Endothelial cell of umbilical vein (primary cell): ENCODE data around the gene OCIAD1. TPM values are rescaled to one million over a fixed set of nuclear protein-coding genes. Genes with fewer than 3 reads are reported as not detected.

Experiments
- BruUV-seq: library from RNA; stranded (reverse); fragments of 400-500 nt; replicated peaks from 2 replicates; lab custom pipeline; 2021; lab: Mats Ljungman, UMichigan
- CTCF ChIA-PET: fragments of 300-600, 350-600 bp; sonication (Branson Sonifier 250); formaldehyde crosslinking; loops from one replicate; lab custom pipeline; 2021; ENCODE audit warnings: antibody characterized with exemption, inconsistent platforms; lab: Charles Lee
- POLR2A ChIA-PET: fragments of 300-600, 350-600 bp; sonication (Branson Sonifier 250); formaldehyde crosslinking; loops from one replicate; lab custom pipeline; 2021; ENCODE audit warnings: antibody characterized with exemption, inconsistent platforms; lab: Charles Lee
- DNase-seq: peaks from one replicate; pipeline ENCODE4 v3.0.0-alpha.2; 2011; ENCODE audit warnings: low read depth, low spot score
- FAIRE-seq: peaks from 2 replicates; lab custom pipeline; 2011; peaks lifted over from hg19 to GRCh38; lab: Jason Lieb, UNC
- H2AFZ ChIP-seq: 2 replicates; pipeline ENCODE4 v1.6.0; 2012; ENCODE audit warnings: low read depth, low read length, control low read depth, inconsistent platforms
- H3K27ac ChIP-seq: 2 replicates; pipeline ENCODE4 v1.5.1; 2011; ENCODE audit warnings: low read depth, mild to moderate bottlenecking, control low read depth, low read length, moderate library complexity; ENCODE audit not compliant: insufficient read depth
- H3K27me3 ChIP-seq, 2 experiments: 2 replicates each; pipeline versions ENCODE4 v1.6.0 to v1.6.1; 2011; ENCODE audit warnings: low read length in 2 of 2, mixed read lengths in 1 of 2; ENCODE audit not compliant: control insufficient read depth in 2 of 2, insufficient read depth in 2 of 2
- H3K36me3 ChIP-seq, 2 experiments: 2 replicates in 1 of 2; 3 replicates in 1 of 2; pipeline ENCODE4 v1.5.1; 2011; ENCODE audit warnings: low read length in 2 of 2, mild to moderate bottlenecking in 1 of 2, moderate library complexity in 1 of 2; ENCODE audit not compliant: control insufficient read depth in 2 of 2, insufficient read depth in 2 of 2; ENCODE audit errors: extremely low read depth in 1 of 2
- H3K4me1 ChIP-seq: 3 replicates; pipeline ENCODE4 v1.5.1; 2011; ENCODE audit warnings: mild to moderate bottlenecking, low read length; ENCODE audit not compliant: control insufficient read depth, insufficient read depth; ENCODE audit errors: extremely low read depth
- H3K4me2 ChIP-seq: 2 replicates; pipeline ENCODE4 v1.6.1; 2011; ENCODE audit warnings: low read length, control low read depth, mixed read lengths; ENCODE audit not compliant: insufficient read depth
- H3K4me3 ChIP-seq, 3 experiments: fragments of 200-600 bp in 1 of 3; sonication (generic), shearing (Covaris generic) in 1 of 3; replicated peaks in 1 of 3; 2 replicates each; pipeline ENCODE4 v1.5.1; 2011 to 2016; ENCODE audit warnings: control low read depth in 3 of 3, low read length in 3 of 3, mild to moderate bottlenecking in 2 of 3, inconsistent platforms in 1 of 3, low read depth in 1 of 3, moderate library complexity in 1 of 3; ENCODE audit not compliant: insufficient read depth in 1 of 3
- H3K79me2 ChIP-seq: 2 replicates; pipeline ENCODE4 v1.6.0; 2012; ENCODE audit warnings: low read length, inconsistent platforms; ENCODE audit not compliant: control insufficient read depth, insufficient read depth
- H3K9ac ChIP-seq: replicated peaks from 2 replicates; pipeline ENCODE3; 2011; ENCODE audit warnings: low read length, control low read depth; ENCODE audit not compliant: insufficient read depth; ENCODE audit errors: extremely low read depth
- H3K9me1 ChIP-seq: replicated peaks from 3 replicates; pipeline ENCODE4 v1.6.0; 2011; ENCODE audit warnings: mild to moderate bottlenecking, low read length; ENCODE audit not compliant: control insufficient read depth, insufficient read depth; ENCODE audit errors: extremely low read depth
- H3K9me3 ChIP-seq: replicated peaks from 2 replicates; pipeline ENCODE4 v1.5.1; 2012; ENCODE audit warnings: low read length, inconsistent platforms; ENCODE audit not compliant: control insufficient read depth, insufficient read depth
- H4K20me1 ChIP-seq: replicated peaks from 2 replicates; pipeline ENCODE3; 2011; ENCODE audit warnings: mild to moderate bottlenecking, low read length; ENCODE audit not compliant: control insufficient read depth, insufficient read depth; ENCODE audit errors: extremely low read depth
- CTCF ChIP-seq, 2 donors: IDR thresholded peaks; 1 replicate in 1 of 2; 2 replicates in 1 of 2; pipeline ENCODE4 v1.5.1; 2011; ENCODE audit warnings: low read length in 2 of 2, mild to moderate bottlenecking in 2 of 2, moderate library complexity in 2 of 2, control low read depth in 1 of 2, inconsistent platforms in 1 of 2, low read depth in 1 of 2; ENCODE audit not compliant: insufficient read depth in 1 of 2; ENCODE audit errors: extremely low read depth in 1 of 2
- EZH2 ChIP-seq: IDR thresholded peaks from 2 replicates; pipeline ENCODE4 v1.6.1; 2012; ENCODE audit warnings: borderline replicate concordance, low read depth, mild to moderate bottlenecking, moderate library complexity, low read length, inconsistent platforms; ENCODE audit not compliant: severe bottlenecking
- FOS ChIP-seq: IDR thresholded peaks from 2 replicates; pipeline ENCODE4 v1.6.1; 2011; ENCODE audit warnings: mild to moderate bottlenecking, low read length, moderate library complexity, borderline replicate concordance; ENCODE audit not compliant: insufficient read depth
- JUN ChIP-seq: IDR thresholded peaks from 2 replicates; pipeline ENCODE4 v1.6.1; 2011; ENCODE audit warnings: borderline replicate concordance, low read depth; ENCODE audit not compliant: insufficient read length, insufficient read depth
- MAX ChIP-seq: IDR thresholded peaks from 2 replicates; pipeline ENCODE4 v1.6.1; 2011; ENCODE audit not compliant: insufficient read depth, insufficient read length
- MYC ChIP-seq: IDR thresholded peaks from one replicate; pipeline ENCODE4 v1.6.1; 2011; ENCODE audit warnings: mild to moderate bottlenecking, low read depth, low read length
- POLR2A ChIP-seq: IDR thresholded peaks from 2 replicates; pipeline ENCODE4 v1.6.1; 2012; ENCODE audit warnings: low read depth, mild to moderate bottlenecking, control low read depth, low read length
- dilution Hi-C: fragments of 300-500 bp; cut with MboI; formaldehyde crosslinking; loops from one replicate; pipeline ENCODE4 v1.15.0; 2019; ENCODE audit warnings: low sequenced_read_pairs; ENCODE audit not compliant: extremely low pct_ligation_motif_present
- intact Hi-C: fragments of 100-400 bp; cut with micrococcal nuclease; formaldehyde crosslinking; loops from one replicate; pipeline ENCODE4 v1.10.0; 2022
- polyA plus RNA-seq, 4 experiments: library from polyadenylated mRNA; depleted of rRNA in 3 of 4; stranded (reverse) in 3 of 4; unstranded in 1 of 4; fragments of >200 nt; gene quantifications; 2 replicates each; pipeline versions ENCODE4 v1.2.1 to v1.2.3, GENCODE V29; 2011 to 2012; ENCODE audit warnings: missing spikeins in 1 of 4
- total RNA-seq: library from RNA; stranded (reverse); gene quantifications from 2 replicates; pipeline ENCODE4 v1.2.3, GENCODE V29; 2021

OCIAD1 gene
- total and polyA plus RNA-seq, 2 donors (not counting 3 experiments of a cell fraction or from before 2014, with no cell fraction given): 81.7 to 101 TPM

DNA sequence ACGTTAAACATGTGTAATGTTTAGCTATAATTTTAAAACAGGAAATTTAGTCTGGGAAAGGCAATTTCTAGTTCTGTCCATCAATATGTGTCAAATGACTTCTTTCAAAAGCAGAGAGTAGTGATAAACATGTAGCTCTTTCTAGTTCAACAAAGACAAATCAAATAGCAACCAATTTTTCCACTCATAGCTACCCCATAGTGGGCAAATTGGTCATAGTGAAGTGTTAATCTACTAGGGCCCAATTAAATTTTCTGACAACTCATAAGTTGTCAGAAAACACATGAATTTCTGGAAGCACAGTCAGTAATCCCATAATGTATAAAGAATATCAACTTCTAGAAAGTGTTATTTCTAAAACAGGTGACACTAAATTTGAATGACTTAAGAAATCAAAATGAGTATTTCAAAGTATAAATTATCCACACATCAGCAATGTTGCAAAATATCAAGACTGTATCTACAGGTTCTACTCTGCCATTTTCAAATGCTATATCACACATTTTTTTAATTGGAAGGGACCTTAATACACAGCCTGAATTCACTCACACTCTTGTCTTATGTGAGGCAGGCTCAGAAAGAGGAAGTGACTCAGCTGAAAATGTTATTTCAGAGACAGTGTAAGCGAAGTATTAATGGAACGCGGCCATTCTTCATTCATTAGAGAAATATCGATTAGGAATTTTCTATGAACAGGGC lies 68.0 kb downstream of the OCIAD1 start:
- no TSS peak for BruUV-seq
- dilution Hi-C loops: no loop called here
- ChIA-PET CTCF (interaction anchor here (0.9 to 2.5 kb wide), 3 partner anchors 8 to 320 kb away, joined by 4 to 7 read pairs (median 4); partner anchors contain the start of gene OCIAD2), POLR2A (no interaction called here)
- H2AFZ ChIP-seq: no peak overlapping the region
- H4K20me1 ChIP-seq: no peaks in the 10 kb centered on the region
- peak; percentile 78 for DNase-seq
- FAIRE-seq: peak; percentile 86
- H3K36me3 ChIP-seq: peaks cover 7 to 22% of the 10 kb centered on the region in 2 experiments
- peaks cover 19% of the 10 kb centered on the region for H3K4me1 ChIP-seq
- no peak overlapping the region for H3K9ac ChIP-seq
- H3K79me2 ChIP-seq: peaks cover 9% of the 10 kb centered on the region
- H3K27me3 ChIP-seq: no peaks in the 10 kb centered on the region
- H3K9me3 ChIP-seq: no peaks in the 10 kb centered on the region
- H3K27ac ChIP-seq: peak overlapping the region; percentile 10
- peak overlapping the region; percentile 25 for H3K4me2 ChIP-seq
- no peak overlapping the region for H3K4me3 ChIP-seq
- no peaks in the 10 kb centered on the region for H3K9me1 ChIP-seq
- TF ChIP-seq CTCF (IDR thresholded peaks at IDR 0.05; ENCODE audit: extremely low read depth in 1 of 2, insufficient read depth in 1 of 2, low read depth in 1 of 2, low read length in 2 of 2) (no peak), MYC (no peak), FOS (peak; percentile 63), EZH2 (no peak), JUN (peak; percentile 88), POLR2A (peak; percentile 26), MAX (no peak)
- intact Hi-C loops: loop anchor here (2.0 kb wide), 1 partner anchor 68 kb away; the partner anchor contains the start of gene OCIAD1
